B cell (primary cell): ENCODE data around the gene CDK5RAP2. TPM values are rescaled to one million over a fixed set of nuclear protein-coding genes. Genes with fewer than 3 reads are reported as not detected.
"Not testable (repeated sequence)": the region's sequence is repeated elsewhere in the genome, so short reads cannot be mapped to it uniquely, and the experiment has no call there.

ENCODE experiments used
- ATAC-seq: fragments of 200-7000 bp; cut with Tn5 transposase; one replicate; pipeline ENCODE4 v1.10.0; 2021; ENCODE audit warnings: low read depth, mild to moderate bottlenecking, moderate number of reproducible peaks, moderate library complexity
- CTCF ChIA-PET: fragments of 350-600 bp; sonication (Branson Sonifier 250); formaldehyde crosslinking; loops from one replicate; lab custom pipeline; 2021; ENCODE audit warnings: antibody characterized with exemption, inconsistent platforms; lab: Charles Lee
- POLR2A ChIA-PET: fragments of 350-600 bp; sonication (Branson Sonifier 250); formaldehyde crosslinking; loops from one replicate; lab custom pipeline; 2021; ENCODE audit warnings: antibody characterized with exemption; lab: Charles Lee
- DNase-seq: peaks from one replicate; pipeline ENCODE4 v3.0.0; 2013
- H2AFZ ChIP-seq: 2 replicates; pipeline ENCODE4 v1.6.1; 2012; ENCODE audit warnings: mild to moderate bottlenecking, low read depth, low read length; ENCODE audit not compliant: insufficient read depth, poor library complexity, severe bottlenecking
- H3K27ac ChIP-seq, 2 donors: 1 replicate in 1 of 2; 2 replicates in 1 of 2; pipeline ENCODE4 v1.5.1; 2012 to 2013; ENCODE audit warnings: low read length in 2 of 2, mild to moderate bottlenecking in 2 of 2, moderate library complexity in 1 of 2
- H3K27me3 ChIP-seq, 4 experiments: fragments of 200-600 bp in 1 of 4; sonication (generic) in 1 of 4; replicated peaks in 1 of 4; 1 replicate in 2 of 4; 2 replicates in 2 of 4; pipeline versions ENCODE4 v1.6.1 to v1.7.0; 2013 to 2016; ENCODE audit warnings: low read length in 3 of 4, mild to moderate bottlenecking in 2 of 4, mixed read lengths in 1 of 4, moderate library complexity in 1 of 4; ENCODE audit not compliant: insufficient read depth in 4 of 4, control insufficient read depth in 3 of 4; ENCODE audit errors: control extremely low read depth in 1 of 4
- H3K36me3 ChIP-seq, 2 experiments: replicated peaks in 1 of 2; 1 replicate in 1 of 2; 2 replicates in 1 of 2; pipeline versions ENCODE4 v1.6.1 to v1.7.1; 2013; ENCODE audit warnings: low read length in 1 of 2; ENCODE audit not compliant: insufficient read depth in 2 of 2, control insufficient read depth in 1 of 2; ENCODE audit errors: control extremely low read depth in 1 of 2, extremely low read depth in 1 of 2
- H3K4me1 ChIP-seq, 2 donors: fragments of 200-600 bp in 1 of 2; sonication (generic) in 1 of 2; 1 replicate in 1 of 2; 2 replicates in 1 of 2; pipeline versions ENCODE4 v1.5.1 to v1.6.1; 2013 to 2017; ENCODE audit warnings: low read length in 2 of 2; ENCODE audit not compliant: control insufficient read depth in 2 of 2, insufficient read depth in 2 of 2
- H3K4me2 ChIP-seq: replicated peaks from 2 replicates; pipeline ENCODE3; 2012; ENCODE audit warnings: mild to moderate bottlenecking, low read depth, low read length; ENCODE audit not compliant: poor library complexity, severe bottlenecking
- H3K4me3 ChIP-seq, 5 experiments: fragments of 200-600 bp in 1 of 5; sonication (generic) in 1 of 5; 1 replicate in 3 of 5; 2 replicates in 2 of 5; pipeline versions ENCODE4 v1.5.1 to v1.7.0; 2011 to 2016; ENCODE audit warnings: low read length in 4 of 5, mild to moderate bottlenecking in 4 of 5, low read depth in 2 of 5, control low read depth in 1 of 5, moderate library complexity in 1 of 5; ENCODE audit not compliant: insufficient read depth in 1 of 5; ENCODE audit errors: control extremely low read depth in 1 of 5, extremely low read depth in 1 of 5
- H3K79me2 ChIP-seq: fragments of 200-600 bp; sonication (generic); one replicate; pipeline ENCODE4 v1.6.0; 2016; ENCODE audit warnings: low read length; ENCODE audit not compliant: control insufficient read depth, insufficient read depth
- H3K9ac ChIP-seq: fragments of 200-600 bp; sonication (generic); 2 replicates; pipeline ENCODE4 v1.6.1; 2017; ENCODE audit warnings: mild to moderate bottlenecking, low read length, moderate library complexity
- H3K9me3 ChIP-seq, 3 donors: one replicate each; pipeline versions ENCODE4 v1.6.1 to v1.7.1; 2013; ENCODE audit warnings: low read length in 2 of 3; ENCODE audit not compliant: control insufficient read depth in 2 of 3, insufficient read depth in 1 of 3; ENCODE audit errors: control extremely low read depth in 1 of 3
- H4K20me1 ChIP-seq: 2 replicates; pipeline ENCODE4 v1.6.0; 2012; ENCODE audit warnings: mild to moderate bottlenecking, low read length; ENCODE audit not compliant: insufficient read depth, control insufficient read depth, poor library complexity, severe bottlenecking
- H3K27ac Mint-ChIP-seq: one replicate; pipeline ENCODE4 v1.8.0; 2021; ENCODE audit warnings: mixed read lengths
- H3K27me3 Mint-ChIP-seq: one replicate; pipeline ENCODE4 v1.8.0; 2021; ENCODE audit warnings: mixed read lengths
- H3K4me1 Mint-ChIP-seq: one replicate; pipeline ENCODE4 v1.8.0; 2021; ENCODE audit warnings: mixed read lengths
- H3K4me3 Mint-ChIP-seq: one replicate; pipeline ENCODE4 v1.8.0; 2021; ENCODE audit warnings: mixed read lengths
- H3K9me3 Mint-ChIP-seq: one replicate; pipeline ENCODE4 v1.8.0; 2022; ENCODE audit warnings: mixed read lengths; ENCODE audit not compliant: insufficient read depth
- EZH2 ChIP-seq: IDR thresholded peaks from 2 replicates; pipeline ENCODE4 v1.6.1; 2012; ENCODE audit warnings: borderline replicate concordance, low read depth, mild to moderate bottlenecking, moderate library complexity, low read length; ENCODE audit not compliant: insufficient read depth, poor library complexity, severe bottlenecking
- WGBS: methylation state at CpG from one replicate; pipeline ENCODE4 v1.1.5; 2013; ENCODE audit warnings: missing lambda C conversion rate; ENCODE audit not compliant: insufficient coverage; 5-methylcytosine and 5-hydroxymethylcytosine counted together
- intact Hi-C: fragments of 100-400 bp; cut with micrococcal nuclease; formaldehyde crosslinking; loops from one replicate; pipeline ENCODE4 v1.10.0; 2022
- polyA plus RNA-seq: library from polyadenylated mRNA; depleted of rRNA; stranded (reverse); fragments of >200 nt; gene quantifications from 2 replicates; pipeline ENCODE4 v1.2.3, GENCODE V29; 2012
- total RNA-seq, 2 donors: library from RNA; stranded (reverse); fragments of 120-200 nt in 1 of 2; gene quantifications; 1 replicate in 1 of 2; 2 replicates in 1 of 2; pipeline versions ENCODE4 v1.2.3 to v1.2.4, GENCODE V29; 2013 to 2022
- TF ChIP-seq, protein P1 (sequence below): fragments of 200-600 bp; IDR thresholded peaks from one replicate; pipeline ENCODE4 v1.8.0; 2022; ENCODE audit warnings: antibody characterized with exemption, mild to moderate bottlenecking

Gene CDK5RAP2
- total and polyA plus RNA-seq, 2 donors (not counting 1 experiment from before 2014, with no cell fraction given) = 31.3 to 122 TPM

DNA sequence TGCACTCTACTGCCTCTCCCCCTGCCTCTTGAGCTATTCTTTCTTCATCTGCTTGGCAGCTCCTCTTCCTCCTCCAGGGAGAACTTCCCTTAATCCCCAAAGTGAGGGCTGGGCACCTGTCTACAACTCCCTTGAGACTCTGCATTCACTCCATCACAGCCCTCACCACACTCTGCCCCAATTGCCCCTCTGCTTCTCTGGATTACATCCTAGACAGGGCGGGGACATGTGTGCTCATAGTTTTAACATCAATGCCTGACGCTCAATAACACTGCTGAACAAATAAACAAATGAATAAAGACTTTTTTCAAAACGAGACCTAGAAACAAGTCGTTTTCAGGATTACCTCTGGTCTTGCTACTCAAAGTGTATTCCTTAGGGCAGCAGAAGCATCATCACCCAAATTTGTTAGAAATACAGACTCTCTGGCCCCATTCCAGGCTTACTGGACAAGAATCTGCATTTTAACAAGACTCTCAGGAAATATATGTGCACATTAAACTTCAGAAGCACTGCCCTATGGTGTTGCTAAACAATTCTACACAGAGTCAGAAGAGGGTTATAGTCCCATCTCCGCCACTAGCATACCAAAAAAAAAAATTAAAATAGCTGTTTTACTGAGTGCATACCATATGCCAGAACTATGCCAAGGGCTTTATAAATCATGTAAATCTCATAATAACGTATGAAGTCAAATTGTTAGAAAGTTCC is 115.6 kb downstream of the CDK5RAP2 start:
- CTCF ChIA-PET = no interaction called here
- H3K9me3 Mint-ChIP-seq = no peaks in the 10 kb centered on the region

DNA sequence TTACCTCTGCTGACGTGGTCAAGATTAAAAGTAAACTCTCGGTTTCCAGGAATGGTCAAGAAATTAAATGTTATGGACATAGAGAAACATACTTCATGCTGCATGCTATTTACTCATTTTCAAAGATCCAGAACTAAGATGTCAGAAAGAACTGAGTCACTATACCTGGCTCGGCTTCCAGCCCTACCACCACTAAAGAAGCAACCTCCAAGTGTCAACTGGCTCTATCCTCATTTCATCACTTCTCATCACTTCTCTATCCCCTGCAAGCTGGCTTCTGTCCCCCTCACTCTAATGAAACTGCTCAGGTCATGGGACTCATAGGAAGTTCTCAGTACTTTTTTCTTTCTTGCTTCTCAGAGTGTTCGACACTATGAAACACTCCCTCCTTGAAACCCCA is 116.2 kb downstream of the CDK5RAP2 start:
- POLR2A ChIA-PET = no interaction called here
- 95% methylated on average over 2 of the region's 4 CpGs for WGBS
- no peak for ATAC-seq

More for the DNA sequence above, 115.6 kb downstream of the CDK5RAP2 start:
- no peaks in the 10 kb centered on the region for H3K79me2 ChIP-seq
- H3K9me3 ChIP-seq = no peaks in the 10 kb centered on the region
- H3K4me3 Mint-ChIP-seq = no peak overlapping the region
- H3K27me3 ChIP-seq = no peaks in the 10 kb centered on the region
- H3K4me2 ChIP-seq = no peak overlapping the region
- WGBS = 100% methylated on average over 4 of the region's 6 CpGs
- H3K4me3 ChIP-seq = no peak overlapping the region
- H3K27me3 Mint-ChIP-seq = no peaks in the 10 kb centered on the region
- no peak overlapping the region for H3K9ac ChIP-seq
- no peak overlapping the region for H3K27ac Mint-ChIP-seq
- ATAC-seq (no peak), DNase-seq (no peak)
- H3K4me1 Mint-ChIP-seq = no peaks in the 10 kb centered on the region
- no peaks in the 10 kb centered on the region for H4K20me1 ChIP-seq
- POLR2A ChIA-PET = no interaction called here
- no peak for TF ChIP-seq EZH2
- TF ChIP-seq, protein P1, sequence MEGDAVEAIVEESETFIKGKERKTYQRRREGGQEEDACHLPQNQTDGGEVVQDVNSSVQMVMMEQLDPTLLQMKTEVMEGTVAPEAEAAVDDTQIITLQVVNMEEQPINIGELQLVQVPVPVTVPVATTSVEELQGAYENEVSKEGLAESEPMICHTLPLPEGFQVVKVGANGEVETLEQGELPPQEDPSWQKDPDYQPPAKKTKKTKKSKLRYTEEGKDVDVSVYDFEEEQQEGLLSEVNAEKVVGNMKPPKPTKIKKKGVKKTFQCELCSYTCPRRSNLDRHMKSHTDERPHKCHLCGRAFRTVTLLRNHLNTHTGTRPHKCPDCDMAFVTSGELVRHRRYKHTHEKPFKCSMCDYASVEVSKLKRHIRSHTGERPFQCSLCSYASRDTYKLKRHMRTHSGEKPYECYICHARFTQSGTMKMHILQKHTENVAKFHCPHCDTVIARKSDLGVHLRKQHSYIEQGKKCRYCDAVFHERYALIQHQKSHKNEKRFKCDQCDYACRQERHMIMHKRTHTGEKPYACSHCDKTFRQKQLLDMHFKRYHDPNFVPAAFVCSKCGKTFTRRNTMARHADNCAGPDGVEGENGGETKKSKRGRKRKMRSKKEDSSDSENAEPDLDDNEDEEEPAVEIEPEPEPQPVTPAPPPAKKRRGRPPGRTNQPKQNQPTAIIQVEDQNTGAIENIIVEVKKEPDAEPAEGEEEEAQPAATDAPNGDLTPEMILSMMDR = no peak
- intact Hi-C loops = no loop called here
- H3K36me3 ChIP-seq = peaks cover 13 to 68% of the 10 kb centered on the region in 2 experiments
- no peak overlapping the region for H3K27ac ChIP-seq
- no peak overlapping the region for H2AFZ ChIP-seq
- no peaks in the 10 kb centered on the region for H3K4me1 ChIP-seq

DNA sequence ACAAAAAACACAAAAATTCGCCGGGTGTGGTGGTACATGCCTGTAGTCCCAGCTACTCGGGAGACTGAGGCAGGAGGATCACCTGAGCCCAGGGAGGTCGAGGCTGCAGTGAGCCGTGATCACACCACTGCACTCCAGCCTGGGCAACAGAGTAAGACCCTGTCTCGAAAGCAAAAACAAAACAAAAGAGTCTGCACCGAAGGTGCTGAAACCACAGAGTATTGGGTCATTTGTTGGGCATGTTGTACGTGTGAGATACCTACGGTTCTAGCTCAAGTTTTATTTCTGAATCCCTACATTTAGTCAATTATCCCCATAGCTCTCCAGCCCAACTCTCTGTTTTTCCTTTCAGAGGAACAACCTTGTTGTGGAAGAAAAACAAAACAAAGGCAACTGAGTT is 118.3 kb downstream of the CDK5RAP2 start:
- CTCF ChIA-PET, H3K4me1 Mint-ChIP-seq: not testable (repeated sequence)

More for the DNA sequence above, 116.2 kb downstream of the CDK5RAP2 start:
- DNase-seq = no peak
- no peaks in the 10 kb centered on the region for H3K27me3 Mint-ChIP-seq
- H3K79me2 ChIP-seq = no peaks in the 10 kb centered on the region
- CTCF ChIA-PET = no interaction called here
- no peaks in the 10 kb centered on the region for H3K4me1 ChIP-seq
- no peak overlapping the region for H3K9ac ChIP-seq
- H3K4me2 ChIP-seq = no peak overlapping the region
- no peak overlapping the region for H2AFZ ChIP-seq
- no peaks in the 10 kb centered on the region for H3K9me3 ChIP-seq
- H3K27me3 ChIP-seq = no peaks in the 10 kb centered on the region
- H3K4me1 Mint-ChIP-seq = no peaks in the 10 kb centered on the region
- H3K4me3 ChIP-seq = no peak overlapping the region
- no peaks in the 10 kb centered on the region for H4K20me1 ChIP-seq
- H3K4me3 Mint-ChIP-seq = no peak overlapping the region
- H3K27ac ChIP-seq = no peak overlapping the region
- intact Hi-C loops = no loop called here
- TF ChIP-seq, protein P1 = no peak
- TF ChIP-seq EZH2 = no peak
- H3K9me3 Mint-ChIP-seq = no peaks in the 10 kb centered on the region
- H3K36me3 ChIP-seq = peaks cover 10 to 70% of the 10 kb centered on the region in 2 experiments
- no peak overlapping the region for H3K27ac Mint-ChIP-seq

More for the DNA sequence above, 118.3 kb downstream of the CDK5RAP2 start:
- POLR2A ChIA-PET, intact Hi-C loops, H3K79me2 ChIP-seq, H3K27ac Mint-ChIP-seq, H3K27me3 Mint-ChIP-seq, H3K9ac ChIP-seq, H4K20me1 ChIP-seq, H3K9me3 Mint-ChIP-seq, ATAC-seq, H3K4me2 ChIP-seq, H2AFZ ChIP-seq, H3K4me3 Mint-ChIP-seq, H3K4me1 ChIP-seq, DNase-seq, H3K27me3 ChIP-seq, H3K27ac ChIP-seq, H3K4me3 ChIP-seq, H3K9me3 ChIP-seq: not testable (repeated sequence)
- WGBS = 97% methylated on average over 6 of the region's 9 CpGs
- H3K36me3 ChIP-seq = peaks cover 13 to 70% of the 10 kb centered on the region in 2 experiments
